ELR (cell line): ENCODE results near the gene CACNA1E.
"Not testable (repeated sequence)": the region's sequence is repeated elsewhere in the genome, so short reads cannot be mapped to it uniquely, and the experiment has no call there.

ENCODE experiments used
- DNase-seq: peaks from one replicate; pipeline ENCODE4 v3.0.0-alpha.2; 2015; ENCODE audit warnings: low read depth

CACNA1E gene

GRCh38 chr1:181517181-181517875 lies 34.0 kb downstream of the CACNA1E start:
- DNase-seq, result no peak

DNA sequence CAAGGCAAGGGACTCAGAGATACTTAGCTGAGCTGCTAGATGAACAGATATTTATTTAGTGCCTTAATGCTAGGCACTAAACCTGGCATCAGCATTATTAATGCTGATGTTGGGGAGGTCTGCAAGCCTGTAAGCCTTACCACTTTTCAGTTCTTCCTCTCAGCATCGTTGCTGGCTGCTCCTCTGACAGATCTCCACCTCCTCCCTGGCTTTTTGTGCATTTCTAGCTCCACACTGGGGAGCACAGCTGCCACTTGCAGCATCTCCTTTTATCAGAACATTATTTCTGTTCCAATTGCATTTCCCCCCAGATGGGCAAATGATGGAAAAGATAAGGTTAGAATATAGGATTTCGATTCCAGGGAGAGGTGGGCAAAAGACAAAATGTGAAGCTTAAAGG lies 34.8 kb downstream of the CACNA1E start:
- no peak for DNase-seq

GRCh38 chr1:181522864-181523263 lies 39.5 kb downstream of the CACNA1E start:
- DNase-seq, result no peak

DNA sequence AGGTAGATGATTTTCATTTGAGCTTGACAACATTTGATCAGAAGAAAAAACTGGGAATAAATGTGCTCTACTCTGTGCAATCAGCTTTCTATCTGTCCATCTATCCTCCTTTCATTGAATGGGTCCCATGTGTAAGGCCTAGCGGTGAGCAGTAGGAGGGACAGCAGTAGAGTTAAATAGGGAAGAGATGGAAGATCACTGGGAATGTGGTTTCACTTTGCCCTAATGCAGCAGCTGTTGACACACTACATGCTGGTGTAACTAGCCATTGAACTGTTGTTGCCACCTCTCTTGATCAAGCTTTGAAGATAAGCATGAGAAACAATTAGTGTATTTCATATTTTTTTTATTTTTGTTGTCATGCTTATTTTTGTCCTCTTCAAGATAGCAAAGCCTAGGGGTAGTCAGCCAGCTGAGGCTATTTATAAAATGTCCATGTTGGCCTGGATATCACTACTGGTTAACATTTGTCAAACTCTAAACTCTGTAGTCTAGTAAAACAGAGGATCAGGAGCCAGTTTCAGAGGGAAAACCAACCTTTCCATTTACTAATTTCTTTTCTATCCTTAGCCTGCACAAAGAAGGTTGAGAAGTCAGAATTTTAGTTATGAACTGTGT lies 41.9 kb downstream of the CACNA1E start:
- no peak for DNase-seq

- DNase-seq, result not testable (repeated sequence)
Observed at GRCh38 chr1:181528241-181528640, 44.9 kb downstream of the CACNA1E start.

GRCh38 chr1:181531441-181531840 lies 48.1 kb downstream of the CACNA1E start:
- DNase-seq, result no peak

GRCh38 chr1:181531951-181532600 lies 48.8 kb downstream of the CACNA1E start:
- DNase-seq, result no peak

- no peak for DNase-seq
Observed at GRCh38 chr1:181538836-181539235, 55.5 kb downstream of the CACNA1E start.

GRCh38 chr1:181541458-181541857 lies 58.1 kb downstream of the CACNA1E start:
- DNase-seq, result no peak

DNA sequence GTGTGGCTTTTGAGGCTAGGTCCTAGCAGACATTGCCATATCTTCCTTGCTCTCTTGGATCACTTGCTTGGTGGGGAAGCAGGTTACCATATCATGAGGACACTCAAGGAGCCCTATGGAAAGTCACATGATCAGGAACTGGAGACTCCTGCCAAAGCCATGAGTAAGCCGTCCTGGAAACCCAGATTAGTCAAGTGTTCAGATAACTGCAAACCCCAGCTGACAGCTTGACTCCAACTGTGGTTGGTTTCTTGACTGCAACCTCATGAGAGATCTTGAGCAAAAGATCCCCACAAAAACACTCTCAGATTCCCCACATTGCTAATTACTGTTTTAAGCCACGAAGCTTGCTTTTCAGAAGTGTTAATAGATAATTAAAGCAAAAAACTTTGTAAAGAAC lies 58.6 kb downstream of the CACNA1E start:
- DNase-seq, result no peak

DNA sequence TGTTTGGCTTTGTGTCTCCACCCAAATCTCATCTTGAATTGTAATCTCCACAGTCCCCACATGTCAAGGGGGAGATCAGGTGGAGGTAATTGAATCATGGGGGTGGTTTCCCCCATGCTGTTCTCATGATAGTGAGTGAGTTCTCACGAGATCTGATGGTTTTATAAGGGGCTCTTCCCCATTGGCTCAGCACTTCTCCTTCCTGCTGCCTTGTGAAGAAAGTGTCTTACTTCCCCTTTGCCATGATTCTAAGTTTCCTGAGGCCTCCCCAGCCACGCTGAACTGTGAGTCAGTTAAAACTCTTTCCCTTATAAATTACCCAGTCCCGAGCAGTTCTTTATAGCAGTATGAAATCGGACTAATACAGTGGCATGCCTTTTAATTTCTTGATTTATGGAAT lies 59.1 kb downstream of the CACNA1E start:
- not testable (repeated sequence) for DNase-seq

GRCh38 chr1:181545395-181545794 lies 62.1 kb downstream of the CACNA1E start:
- no peak for DNase-seq

- no peak for DNase-seq
Observed at GRCh38 chr1:181548497-181548896, 65.2 kb downstream of the CACNA1E start.

DNA sequence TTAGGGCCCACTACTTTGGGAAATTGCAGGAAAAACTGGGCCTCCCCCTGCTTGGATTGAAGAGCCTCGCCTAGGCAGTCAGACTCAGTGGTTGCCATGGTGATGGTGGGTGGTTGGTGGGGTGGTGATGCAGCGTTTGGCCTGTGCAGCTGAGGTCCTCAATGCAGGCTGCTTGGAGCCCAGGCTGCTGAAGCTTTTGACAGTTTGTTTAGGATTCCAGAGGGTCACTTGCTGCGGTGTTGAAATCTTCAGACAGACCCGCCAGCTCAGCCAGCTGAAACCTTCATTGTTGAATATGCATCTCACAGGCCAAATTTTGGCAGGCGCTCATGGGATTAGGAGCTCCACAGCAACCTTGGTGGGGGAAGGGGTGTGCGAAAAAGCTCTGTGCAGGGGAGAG lies 67.9 kb downstream of the CACNA1E start:
- no peak for DNase-seq

DNA sequence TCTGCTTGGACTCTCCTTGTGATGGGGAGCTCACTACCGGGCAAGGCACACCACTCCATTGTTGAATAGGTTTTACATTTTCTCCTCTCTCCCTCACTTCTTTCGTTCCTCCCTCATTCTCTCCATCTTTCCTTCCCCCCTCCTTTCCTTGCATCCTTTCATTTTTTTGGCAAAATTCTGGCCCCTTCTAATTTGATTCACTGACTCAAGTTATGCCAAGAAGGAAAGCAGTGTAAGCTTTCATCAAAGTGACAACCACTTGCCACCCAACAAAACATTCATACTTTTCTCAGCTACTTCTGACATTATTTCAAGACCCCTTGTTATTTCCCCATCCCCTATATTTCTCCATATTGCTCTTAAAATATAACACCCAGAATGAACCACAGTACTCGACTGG lies 68.4 kb downstream of the CACNA1E start:
- no peak for DNase-seq

- DNase-seq, result no peak
Observed at GRCh38 chr1:181554465-181554864, 71.1 kb downstream of the CACNA1E start.

DNA sequence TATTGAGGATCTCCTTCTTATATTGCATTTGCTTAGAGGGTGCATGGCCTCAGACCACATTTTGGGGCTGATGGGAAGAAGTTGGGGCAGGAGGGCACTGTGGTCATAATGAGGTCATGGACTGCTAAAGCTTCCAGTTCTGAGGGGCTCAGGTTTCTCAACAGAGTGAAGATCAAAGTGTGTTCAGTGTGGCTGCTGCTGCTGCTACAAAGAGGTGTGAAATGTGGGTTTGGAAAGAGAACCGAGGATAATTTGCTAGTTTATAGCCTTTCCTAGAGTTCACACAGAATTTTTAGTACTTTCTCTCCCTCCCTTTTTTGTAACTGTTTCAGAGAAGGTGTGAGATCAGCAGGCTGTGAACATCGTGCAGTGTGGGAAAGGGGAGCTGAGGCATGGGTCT lies 73.3 kb downstream of the CACNA1E start:
- no peak for DNase-seq

DNA sequence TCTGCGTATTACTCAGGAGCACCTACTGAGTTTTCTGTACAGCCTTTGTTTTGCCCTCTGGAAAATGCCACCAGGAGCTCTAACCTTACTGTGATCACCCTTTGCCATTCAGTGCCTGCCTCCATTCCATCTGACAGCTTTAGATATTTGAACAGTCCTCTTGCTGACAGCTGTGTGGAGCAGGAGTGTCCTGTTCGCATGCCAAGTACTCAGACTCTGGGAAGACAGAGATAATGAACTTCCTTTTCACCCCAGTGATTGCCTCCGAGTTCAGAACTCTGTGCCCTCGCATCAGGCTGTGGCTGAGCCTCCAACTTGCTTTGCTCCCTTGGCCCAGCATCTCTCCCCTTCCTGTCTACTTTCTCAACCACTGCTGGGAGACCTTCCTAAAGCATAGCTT lies 74.0 kb downstream of the CACNA1E start:
- DNase-seq, result no peak

DNA sequence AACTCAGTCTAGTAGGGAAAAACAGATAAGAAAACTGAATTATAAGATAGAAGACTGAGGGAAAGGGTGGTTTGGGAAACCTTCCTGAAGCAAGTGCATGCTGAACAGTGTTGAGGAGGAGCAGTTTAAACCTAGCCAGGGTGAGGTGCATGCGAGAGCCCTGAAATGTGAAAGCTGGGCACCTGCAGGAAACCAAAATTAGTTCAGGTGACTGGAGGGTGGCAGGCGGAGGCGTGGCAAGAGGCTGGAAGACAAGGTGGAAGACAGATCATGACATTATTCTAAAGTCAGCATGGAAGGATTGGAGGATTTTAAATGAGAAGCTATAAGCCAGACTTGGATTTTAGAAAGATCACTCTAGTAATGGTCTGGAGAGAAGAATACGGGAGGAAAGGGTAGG lies 75.1 kb downstream of the CACNA1E start:
- DNase-seq, result no peak

GRCh38 chr1:181559142-181559541 lies 75.8 kb downstream of the CACNA1E start:
- DNase-seq, result no peak

DNA sequence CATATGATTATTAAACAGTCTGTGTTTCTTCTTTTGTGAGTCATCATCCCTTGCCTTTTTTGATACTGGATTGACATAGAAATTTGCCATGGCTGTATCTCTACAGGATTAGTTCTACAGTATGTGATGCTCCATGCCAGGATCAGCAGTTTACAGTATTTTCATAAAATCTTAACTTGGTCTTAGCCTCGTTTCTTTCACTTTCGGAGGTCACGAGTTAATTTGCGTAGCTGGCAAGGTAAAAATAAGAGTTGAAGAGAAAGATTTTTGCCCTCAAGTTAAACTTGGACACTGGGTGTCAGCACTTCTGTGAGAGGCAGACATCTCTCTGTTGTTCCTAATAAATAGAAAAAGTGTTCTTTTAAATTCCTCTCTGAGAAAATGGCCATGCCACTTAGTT lies 79.1 kb downstream of the CACNA1E start:
- no peak for DNase-seq

DNA sequence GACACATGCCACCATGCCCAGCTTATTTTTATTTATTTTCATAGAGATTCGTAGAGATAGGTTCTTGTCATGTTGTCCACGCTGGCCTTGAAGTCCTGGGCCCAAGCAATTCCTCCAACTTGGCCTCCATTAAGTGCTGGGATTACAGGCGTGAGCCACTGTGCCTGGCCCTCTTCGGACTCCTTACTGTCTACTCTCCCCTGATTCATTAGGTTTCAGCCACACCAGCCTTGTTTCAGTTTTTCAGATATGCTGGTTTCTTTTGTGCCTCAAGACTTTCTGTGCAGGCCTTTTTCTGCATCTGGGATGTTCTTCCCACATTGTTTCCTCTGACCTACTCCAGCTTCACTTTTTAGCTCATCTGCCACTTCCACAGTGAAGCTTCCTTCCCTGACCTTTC lies 85.4 kb downstream of the CACNA1E start:
- no peak for DNase-seq

GRCh38 chr1:181577475-181577874 lies 94.2 kb downstream of the CACNA1E start:
- DNase-seq, result no peak

DNA sequence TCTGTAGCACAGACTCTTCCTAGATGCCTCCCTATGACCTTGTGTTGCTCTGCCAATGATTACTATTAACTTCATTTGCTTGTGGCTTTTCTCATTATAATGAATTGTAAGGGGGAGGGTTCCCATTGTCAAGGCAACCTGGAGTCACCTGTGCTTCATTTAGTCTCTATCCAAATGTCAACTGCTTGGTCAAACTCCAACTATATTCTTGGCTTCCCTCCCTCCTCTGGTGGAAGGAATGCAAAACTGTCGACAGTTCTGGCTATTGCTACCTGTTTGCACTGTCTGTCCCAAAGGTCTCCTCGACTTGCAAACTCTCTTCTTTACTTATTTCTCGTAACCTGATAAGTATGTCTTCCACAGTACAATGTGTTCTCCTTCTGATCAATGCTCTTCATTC lies 100.3 kb downstream of the CACNA1E start:
- DNase-seq, result no peak
